GM06990 (cell line): Measurements from ENCODE around the gene HBA2.
"Not testable (repeated sequence)": the region's sequence is repeated elsewhere in the genome, so short reads cannot be mapped to it uniquely, and the experiment has no call there.

Experiments used
- DNase-seq: peaks from one replicate; pipeline ENCODE4 v3.0.0-alpha.2; 2011; ENCODE audit not compliant: insufficient read length; ENCODE audit errors: extremely low read depth
- H3K27me3 ChIP-seq: replicated peaks from 2 replicates; pipeline ENCODE4 v1.6.0; 2011; ENCODE audit warnings: low read length; ENCODE audit not compliant: control insufficient read depth, insufficient read depth
- H3K36me3 ChIP-seq: 2 replicates; pipeline ENCODE4 v1.5.1; 2011; ENCODE audit warnings: low read length; ENCODE audit not compliant: control insufficient read depth, insufficient read depth
- H3K4me3 ChIP-seq: replicated peaks from 2 replicates; pipeline ENCODE4 v1.5.1; 2011; ENCODE audit warnings: low read depth, mild to moderate bottlenecking, control low read depth, low read length
- TF ChIP-seq, protein P1 (sequence below): IDR thresholded peaks from 2 replicates; pipeline ENCODE4 v1.5.1; 2011; ENCODE audit warnings: low read length, control low read depth, mild to moderate bottlenecking, inconsistent platforms; ENCODE audit not compliant: insufficient read depth, poor library complexity, severe bottlenecking

HBA2 gene

DNA sequence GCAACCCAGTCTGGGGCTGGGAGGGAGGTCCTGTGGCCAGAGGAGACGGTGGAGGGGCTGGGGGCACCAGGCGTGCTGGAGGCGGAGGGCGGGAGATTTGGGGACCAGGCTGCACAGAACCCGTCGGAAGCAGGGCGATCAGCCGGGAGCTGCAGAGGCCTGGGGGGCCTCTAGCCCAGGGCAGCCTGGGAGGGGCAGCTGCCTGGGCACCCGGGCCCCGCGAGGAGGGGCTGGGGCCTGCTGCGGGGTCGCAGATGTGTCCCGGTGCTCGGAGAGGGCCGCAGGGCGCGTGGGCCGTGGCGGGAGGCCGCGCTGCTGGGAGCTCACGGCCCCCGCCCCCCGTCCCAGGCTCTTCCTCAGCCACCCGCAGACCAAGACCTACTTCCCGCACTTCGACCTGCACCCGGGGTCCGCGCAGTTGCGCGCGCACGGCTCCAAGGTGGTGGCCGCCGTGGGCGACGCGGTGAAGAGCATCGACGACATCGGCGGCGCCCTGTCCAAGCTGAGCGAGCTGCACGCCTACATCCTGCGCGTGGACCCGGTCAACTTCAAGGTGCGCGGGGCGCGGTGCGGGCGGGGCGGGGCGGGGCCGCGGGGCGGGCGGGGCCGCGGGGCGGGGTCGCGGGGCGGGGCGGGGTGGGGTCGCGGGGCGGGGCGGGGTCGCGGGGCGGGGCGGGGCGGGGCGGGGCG, 8.4 kb upstream of the HBA2 start:
- H3K36me3 ChIP-seq, DNase-seq, H3K27me3 ChIP-seq, H3K4me3 ChIP-seq: not testable (repeated sequence)

DNA sequence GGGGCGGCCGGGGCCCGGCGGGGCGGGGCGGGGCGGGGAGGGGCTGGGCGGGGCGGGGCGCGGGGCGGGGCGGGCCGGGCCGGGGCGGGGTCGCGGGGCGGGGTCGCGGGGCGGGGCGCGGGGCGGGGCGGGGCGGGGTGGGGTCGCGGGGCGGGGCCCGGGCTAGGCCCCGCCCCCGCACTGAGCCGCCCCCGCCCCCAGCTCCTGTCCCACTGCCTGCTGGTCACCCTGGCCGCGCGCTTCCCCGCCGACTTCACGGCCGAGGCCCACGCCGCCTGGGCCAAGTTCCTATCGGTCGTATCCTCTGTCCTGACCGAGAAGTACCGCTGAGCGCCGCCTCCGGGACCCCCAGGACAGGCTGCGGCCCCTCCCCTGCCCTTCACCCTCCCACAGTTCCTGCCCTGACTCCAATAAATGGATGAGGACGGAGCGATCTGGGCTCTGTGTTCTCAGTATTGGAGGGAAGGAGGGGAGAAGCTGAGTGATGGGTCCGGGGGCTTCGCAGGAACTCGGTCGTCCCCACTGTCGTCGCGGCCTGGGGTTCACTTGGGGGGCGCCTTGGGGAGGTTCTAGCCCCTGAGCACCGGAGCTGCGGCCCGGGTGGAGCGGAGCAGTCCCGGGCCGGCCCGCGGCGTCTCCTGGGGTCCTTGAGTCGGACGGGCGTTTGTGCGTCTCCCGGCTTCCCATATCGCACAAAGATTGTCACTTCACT, 7.7 kb upstream of the HBA2 start:
- no peak for DNase-seq
- H3K4me3 ChIP-seq = no peak overlapping the region
- TF ChIP-seq, protein P1, sequence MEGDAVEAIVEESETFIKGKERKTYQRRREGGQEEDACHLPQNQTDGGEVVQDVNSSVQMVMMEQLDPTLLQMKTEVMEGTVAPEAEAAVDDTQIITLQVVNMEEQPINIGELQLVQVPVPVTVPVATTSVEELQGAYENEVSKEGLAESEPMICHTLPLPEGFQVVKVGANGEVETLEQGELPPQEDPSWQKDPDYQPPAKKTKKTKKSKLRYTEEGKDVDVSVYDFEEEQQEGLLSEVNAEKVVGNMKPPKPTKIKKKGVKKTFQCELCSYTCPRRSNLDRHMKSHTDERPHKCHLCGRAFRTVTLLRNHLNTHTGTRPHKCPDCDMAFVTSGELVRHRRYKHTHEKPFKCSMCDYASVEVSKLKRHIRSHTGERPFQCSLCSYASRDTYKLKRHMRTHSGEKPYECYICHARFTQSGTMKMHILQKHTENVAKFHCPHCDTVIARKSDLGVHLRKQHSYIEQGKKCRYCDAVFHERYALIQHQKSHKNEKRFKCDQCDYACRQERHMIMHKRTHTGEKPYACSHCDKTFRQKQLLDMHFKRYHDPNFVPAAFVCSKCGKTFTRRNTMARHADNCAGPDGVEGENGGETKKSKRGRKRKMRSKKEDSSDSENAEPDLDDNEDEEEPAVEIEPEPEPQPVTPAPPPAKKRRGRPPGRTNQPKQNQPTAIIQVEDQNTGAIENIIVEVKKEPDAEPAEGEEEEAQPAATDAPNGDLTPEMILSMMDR = no peak
- H3K36me3 ChIP-seq = no peaks in the 10 kb centered on the region
- H3K27me3 ChIP-seq = peaks cover 2% of the 10 kb centered on the region; the same call in 1 of the 2 replicates

DNA sequence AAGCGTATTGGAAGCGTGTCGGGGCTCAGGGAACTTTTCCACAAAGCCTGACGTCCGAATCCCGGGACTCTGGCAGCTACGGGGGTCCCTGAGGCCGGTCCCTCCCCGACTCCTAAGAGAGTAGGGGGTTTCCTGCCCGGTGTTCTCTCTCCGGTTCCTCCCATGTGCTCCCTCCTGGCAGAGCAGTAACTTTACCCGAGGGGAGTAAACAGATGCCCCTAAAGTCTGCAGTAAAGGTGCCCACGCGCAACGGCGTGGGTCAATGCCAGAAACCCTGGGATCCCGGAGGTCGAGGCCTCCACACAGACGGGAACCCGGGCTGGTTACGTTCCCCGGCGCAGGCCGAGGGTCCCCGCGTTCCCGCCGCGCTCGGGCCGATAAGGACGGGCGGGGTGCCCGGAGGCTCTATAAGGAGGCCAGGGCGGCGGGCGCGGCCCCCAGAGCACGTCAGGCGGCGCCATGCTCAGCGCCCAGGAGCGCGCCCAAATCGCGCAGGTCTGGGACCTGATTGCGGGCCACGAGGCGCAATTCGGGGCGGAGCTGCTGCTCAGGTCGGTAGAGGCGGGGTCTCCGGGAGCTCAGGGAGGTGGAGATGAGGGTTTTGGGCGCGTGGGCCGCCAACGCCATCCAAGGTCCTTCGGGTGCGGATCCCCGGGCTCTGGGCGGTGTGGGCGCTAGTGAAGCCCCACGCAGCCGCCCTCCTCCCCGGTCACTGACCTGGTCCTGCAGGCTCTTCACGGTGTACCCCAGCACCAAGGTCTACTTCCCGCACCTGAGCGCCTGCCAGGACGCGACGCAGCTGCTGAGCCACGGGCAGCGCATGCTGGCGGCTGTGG, 6.9 kb upstream of the HBA2 start, which contains the start of gene HBM:
TSS of gene HBM (plus strand) at position 440 of the 836 bp plus-strand sequence. CDS start at position 460, 20 bp downstream.
- TF ChIP-seq, protein P1 = no peak
- Histone ChIP-seq H3K4me3 (no peak within 1 kb of the TSS), H3K36me3 (no peaks in the 10 kb centered on the region), H3K27me3 (peaks cover 2% of the 10 kb centered on the region; the same call in 1 of the 2 replicates)
- DNase-seq = no peak

DNA sequence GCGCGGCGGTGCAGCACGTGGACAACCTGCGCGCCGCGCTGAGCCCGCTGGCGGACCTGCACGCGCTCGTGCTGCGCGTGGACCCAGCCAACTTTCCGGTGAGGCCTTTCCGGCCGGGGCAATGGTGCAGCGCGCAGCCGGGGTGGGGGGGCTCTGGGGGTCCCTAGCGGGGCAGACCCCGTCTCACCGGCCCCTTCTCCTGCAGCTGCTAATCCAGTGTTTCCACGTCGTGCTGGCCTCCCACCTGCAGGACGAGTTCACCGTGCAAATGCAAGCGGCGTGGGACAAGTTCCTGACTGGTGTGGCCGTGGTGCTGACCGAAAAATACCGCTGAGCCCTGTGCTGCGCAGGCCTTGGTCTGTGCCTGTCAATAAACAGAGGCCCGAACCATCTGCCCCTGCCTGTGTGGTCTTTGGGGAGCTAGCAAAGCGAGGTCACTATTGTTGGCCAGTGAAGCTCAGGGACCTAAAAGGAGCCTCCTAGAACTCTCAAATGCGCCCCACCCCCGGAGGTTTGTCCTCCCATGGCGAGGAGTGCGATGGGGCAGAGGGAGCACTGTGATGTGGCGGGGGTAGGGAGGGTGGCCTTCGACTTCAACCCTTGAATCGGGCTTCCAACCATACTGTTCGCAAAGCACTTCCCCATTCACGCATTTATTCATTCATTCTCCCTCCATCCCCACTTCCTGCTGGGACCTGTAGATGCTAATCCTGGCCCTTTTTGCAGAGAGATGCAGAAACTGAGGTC, 6.1 kb upstream of the HBA2 start:
- DNase-seq = no peak
- no peaks in the 10 kb centered on the region for H3K36me3 ChIP-seq
- H3K4me3 ChIP-seq = no peak overlapping the region
- TF ChIP-seq, protein P1 = no peak
- peaks cover 2% of the 10 kb centered on the region; the same call in 1 of the 2 replicates for H3K27me3 ChIP-seq

DNA sequence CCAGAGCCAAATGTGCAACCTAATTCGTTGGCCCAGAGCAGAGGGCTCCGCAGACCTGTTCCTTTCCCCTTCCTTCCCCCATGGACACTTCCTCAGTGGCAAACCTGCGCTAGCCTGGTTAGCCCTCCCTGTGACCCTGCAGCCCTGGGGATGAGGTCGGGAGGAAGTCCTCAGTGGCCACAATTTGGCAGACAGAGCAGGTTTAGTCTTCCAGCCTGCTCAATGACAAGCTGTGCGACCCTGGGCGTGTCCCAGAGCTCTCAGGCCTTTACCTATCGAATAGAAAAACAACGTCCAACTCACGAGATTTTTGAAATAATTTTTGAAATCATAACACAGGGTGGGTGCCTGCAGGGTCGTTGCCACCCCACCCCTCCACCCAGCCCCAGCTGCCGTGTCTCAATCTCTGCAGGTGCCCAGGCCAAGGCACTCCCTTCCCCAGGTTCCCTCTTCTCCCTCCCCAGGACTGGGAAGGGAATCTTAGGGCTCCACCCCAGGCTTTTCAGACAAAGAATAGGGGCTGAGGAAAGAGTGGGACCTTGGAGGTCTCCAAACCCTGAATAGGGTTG, 5.5 kb upstream of the HBA2 start:
- Histone ChIP-seq H3K36me3 (no peaks in the 10 kb centered on the region), H3K4me3 (no peak overlapping the region), H3K27me3 (peaks cover 2% of the 10 kb centered on the region; the same call in 1 of the 2 replicates)
- TF ChIP-seq, protein P1 = no peak
- no peak for DNase-seq
